A673 (cell line): Measurements from ENCODE around the gene KRTAP4-3. TPM values are rescaled to one million over a fixed set of nuclear protein-coding genes. Genes with fewer than 3 reads are reported as not detected.

Experiments
- BruUV-seq: library from RNA; stranded (reverse); fragments of 400-500 nt; replicated peaks from 2 replicates; lab custom pipeline; 2021; lab: Mats Ljungman, UMichigan
- CTCF ChIA-PET: fragments of 300-600 bp; sonication (Branson Sonifier 250); formaldehyde crosslinking; loops from one replicate; lab custom pipeline; 2022; ENCODE audit warnings: antibody characterized with exemption; lab: Charles Lee
- POLR2A ChIA-PET: fragments of 300-600 bp; sonication (Branson Sonifier 250); formaldehyde crosslinking; loops from one replicate; lab custom pipeline; 2022; ENCODE audit warnings: antibody characterized with exemption; ENCODE audit not compliant: low non-redundant PET; lab: Charles Lee
- DNase-seq: peaks from one replicate; pipeline ENCODE4 v3.0.0-alpha.2; 2015; ENCODE audit warnings: low spot score
- H3K27ac ChIP-seq: fragments of 200-600 bp; sonication (generic); 2 replicates; pipeline ENCODE4 v1.5.1; 2016; ENCODE audit warnings: mixed run types, low read depth, mild to moderate bottlenecking, mixed read lengths, antibody characterized with exemption, low read length; ENCODE audit not compliant: poor library complexity, severe bottlenecking
- H3K27me3 ChIP-seq: fragments of 200-600 bp; sonication (generic); replicated peaks from 2 replicates; pipeline ENCODE4 v1.6.1; 2017; ENCODE audit warnings: mixed run types, low read depth, mild to moderate bottlenecking, mixed read lengths, antibody characterized with exemption, low read length; ENCODE audit not compliant: insufficient read depth, poor library complexity
- H3K36me3 ChIP-seq: fragments of 200-600 bp; sonication (generic); 2 replicates; pipeline ENCODE4 v1.6.1; 2016; ENCODE audit warnings: mixed run types, mild to moderate bottlenecking, mixed read lengths, antibody characterized with exemption, low read length; ENCODE audit not compliant: insufficient read depth, poor library complexity, severe bottlenecking
- H3K4me1 ChIP-seq: fragments of 200-600 bp; sonication (generic); 2 replicates; pipeline ENCODE4 v1.6.1; 2017; ENCODE audit warnings: mixed run types, mild to moderate bottlenecking, mixed read lengths, antibody characterized with exemption, low read length; ENCODE audit not compliant: insufficient read depth, poor library complexity, severe bottlenecking
- H3K4me3 ChIP-seq: fragments of 200-600 bp; sonication (generic); 2 replicates; pipeline ENCODE4 v1.5.1; 2016; ENCODE audit warnings: low read depth, mixed run types, mild to moderate bottlenecking, mixed read lengths, low read length; ENCODE audit not compliant: poor library complexity, severe bottlenecking
- H3K9me3 ChIP-seq: fragments of 200-600 bp; sonication (generic); 2 replicates; pipeline ENCODE4 v1.6.1; 2016; ENCODE audit warnings: mixed run types, low read depth, mild to moderate bottlenecking, mixed read lengths, antibody characterized with exemption, low read length; ENCODE audit not compliant: poor library complexity, severe bottlenecking
- EZH2 ChIP-seq: fragments of 200-600 bp; sonication (generic); IDR thresholded peaks from 2 replicates; pipeline ENCODE4 v1.6.1; 2017; ENCODE audit warnings: borderline replicate concordance, low read depth, mild to moderate bottlenecking, mixed read lengths, antibody characterized with exemption, low read length; ENCODE audit not compliant: poor library complexity, severe bottlenecking
- intact Hi-C: fragments of 100-400 bp; cut with micrococcal nuclease; formaldehyde crosslinking; loops from one replicate; pipeline ENCODE4 v1.10.0; 2022; ENCODE audit not compliant: unreplicated experiment
- total RNA-seq: library from RNA; stranded (reverse); gene quantifications from 2 replicates; pipeline ENCODE4 v1.2.3, GENCODE V29; 2021
- TF ChIP-seq, protein P1 (sequence below): fragments of 300-800, 200-600 bp; sonication (generic); conservative IDR thresholded peaks from 2 replicates; pipeline ENCODE4 v1.5.1; 2017; ENCODE audit warnings: low read depth, mild to moderate bottlenecking, antibody characterized with exemption, low read length, moderate library complexity, mixed read lengths

Gene KRTAP4-3
- total RNA-seq, 1 experiment from 2014 or later = not detected

GRCh38 chr17:41177727-41178271 is 9.8 kb upstream of the KRTAP4-3 start, which contains the start of gene KRTAP4-2:
TSS of gene KRTAP4-2 (minus strand) at chr17:41178221. CDS start at chr17:41178164, 57 bp downstream.
- ChIA-PET POLR2A (no interaction called here), CTCF (no interaction called here)
- Histone ChIP-seq H3K4me3 (no peak within 1 kb of the TSS), H3K9me3 (no peaks in the 10 kb centered on the region), H3K27ac (no peak within 1 kb of the TSS), H3K4me1 (no peaks in the 10 kb centered on the region), H3K27me3 (no peaks in the 10 kb centered on the region), H3K36me3 (no peaks in the 10 kb centered on the region)
- BruUV-seq = no TSS peak
- TF ChIP-seq, protein P1, sequence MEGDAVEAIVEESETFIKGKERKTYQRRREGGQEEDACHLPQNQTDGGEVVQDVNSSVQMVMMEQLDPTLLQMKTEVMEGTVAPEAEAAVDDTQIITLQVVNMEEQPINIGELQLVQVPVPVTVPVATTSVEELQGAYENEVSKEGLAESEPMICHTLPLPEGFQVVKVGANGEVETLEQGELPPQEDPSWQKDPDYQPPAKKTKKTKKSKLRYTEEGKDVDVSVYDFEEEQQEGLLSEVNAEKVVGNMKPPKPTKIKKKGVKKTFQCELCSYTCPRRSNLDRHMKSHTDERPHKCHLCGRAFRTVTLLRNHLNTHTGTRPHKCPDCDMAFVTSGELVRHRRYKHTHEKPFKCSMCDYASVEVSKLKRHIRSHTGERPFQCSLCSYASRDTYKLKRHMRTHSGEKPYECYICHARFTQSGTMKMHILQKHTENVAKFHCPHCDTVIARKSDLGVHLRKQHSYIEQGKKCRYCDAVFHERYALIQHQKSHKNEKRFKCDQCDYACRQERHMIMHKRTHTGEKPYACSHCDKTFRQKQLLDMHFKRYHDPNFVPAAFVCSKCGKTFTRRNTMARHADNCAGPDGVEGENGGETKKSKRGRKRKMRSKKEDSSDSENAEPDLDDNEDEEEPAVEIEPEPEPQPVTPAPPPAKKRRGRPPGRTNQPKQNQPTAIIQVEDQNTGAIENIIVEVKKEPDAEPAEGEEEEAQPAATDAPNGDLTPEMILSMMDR = no peak
- no peak for TF ChIP-seq EZH2
- DNase-seq = no peak
- intact Hi-C loops = no loop called here

GRCh38 chr17:41176744-41177387 is 8.8 kb upstream of the KRTAP4-3 start:
- H3K27me3 ChIP-seq = no peaks in the 10 kb centered on the region
- no peak for DNase-seq
- H3K27ac ChIP-seq = no peak overlapping the region
- CTCF ChIA-PET = no interaction called here
- no peak for TF ChIP-seq EZH2
- TF ChIP-seq, protein P1 = no peak
- no peak overlapping the region for H3K4me3 ChIP-seq
- POLR2A ChIA-PET = no interaction called here
- BruUV-seq = no TSS peak
- no peaks in the 10 kb centered on the region for H3K36me3 ChIP-seq
- intact Hi-C loops = no loop called here
- H3K9me3 ChIP-seq = no peaks in the 10 kb centered on the region
- no peaks in the 10 kb centered on the region for H3K4me1 ChIP-seq

DNA sequence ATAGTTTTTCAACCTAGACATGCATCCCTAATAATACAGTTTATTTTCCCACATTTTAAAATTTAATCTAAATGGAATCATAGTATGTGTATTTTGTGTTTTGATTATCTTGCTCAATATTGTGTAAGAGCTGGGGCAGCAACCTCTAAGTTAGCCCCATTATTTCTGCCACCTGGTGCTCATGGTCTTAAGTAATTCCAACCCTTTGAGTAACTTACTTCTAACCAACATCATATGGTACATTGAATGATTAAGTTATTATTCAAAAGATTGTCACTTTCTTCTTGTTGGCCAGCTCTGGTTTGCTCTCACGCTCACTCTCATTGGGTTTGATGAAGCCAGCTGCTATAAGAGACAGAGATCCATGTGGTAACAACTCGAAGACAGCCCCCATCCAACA is 3.9 kb upstream of the KRTAP4-3 start:
- DNase-seq = no peak
- ChIA-PET POLR2A (no interaction called here), CTCF (no interaction called here)
- Histone ChIP-seq H3K4me1 (no peaks in the 10 kb centered on the region), H3K27me3 (no peaks in the 10 kb centered on the region), H3K36me3 (no peaks in the 10 kb centered on the region), H3K4me3 (no peak overlapping the region), H3K27ac (no peak overlapping the region), H3K9me3 (no peaks in the 10 kb centered on the region)
- BruUV-seq = no TSS peak
- intact Hi-C loops = no loop called here
- no peak for TF ChIP-seq EZH2
- TF ChIP-seq, protein P1 = no peak
